Measurements from ENCODE around the gene MFSD1. TPM values are rescaled to one million over a fixed set of nuclear protein-coding genes. Genes with fewer than 3 reads are reported as not detected.

The MFSD1 gene
- total RNA-seq, 1 donor from 2014 or later, result 31.5 TPM

- H3K4me3 Mint-ChIP-seq, result no peak overlapping the region
- H3K27me3 Mint-ChIP-seq (ENCODE audit: low read depth), result peaks cover 42% of the 10 kb centered on the region
- no peak overlapping the region for H3K27ac Mint-ChIP-seq
- no peaks in the 10 kb centered on the region for H3K36me3 Mint-ChIP-seq
- no peaks in the 10 kb centered on the region for H3K4me1 Mint-ChIP-seq
- no peak for DNase-seq (ENCODE audit: low spot score in 2 of 2, unreplicated experiment in 2 of 2)
- no peaks in the 10 kb centered on the region for H3K9me3 Mint-ChIP-seq
- TF ChIP-seq CTCF (IDR thresholded peaks at IDR 0.05; ENCODE audit: unreplicated experiment), result peak; percentile 97
Measured at GRCh38 chr3:158845765-158846350, 44.0 kb downstream of the MFSD1 start.

- Mint-ChIP-seq H3K27ac (no peak overlapping the region), H3K4me3 (no peak overlapping the region), H3K27me3 (ENCODE audit: low read depth) (peaks cover 48% of the 10 kb centered on the region), H3K4me1 (no peaks in the 10 kb centered on the region), H3K9me3 (no peaks in the 10 kb centered on the region), H3K36me3 (no peaks in the 10 kb centered on the region)
- TF ChIP-seq CTCF (IDR thresholded peaks at IDR 0.05; ENCODE audit: unreplicated experiment), result no peak
- DNase-seq (ENCODE audit: low spot score in 2 of 2, unreplicated experiment in 2 of 2), result no peak
Measured at GRCh38 chr3:158846803-158847451, 45.1 kb downstream of the MFSD1 start.

GRCh38 chr3:158847452-158847821 is 45.6 kb downstream of the MFSD1 start:
- Mint-ChIP-seq H3K36me3 (no peaks in the 10 kb centered on the region), H3K9me3 (no peaks in the 10 kb centered on the region), H3K27me3 (ENCODE audit: low read depth) (peaks cover 51% of the 10 kb centered on the region), H3K27ac (no peak overlapping the region), H3K4me1 (no peaks in the 10 kb centered on the region), H3K4me3 (no peak overlapping the region)
- TF ChIP-seq CTCF (IDR thresholded peaks at IDR 0.05; ENCODE audit: unreplicated experiment), result no peak
- DNase-seq (ENCODE audit: low spot score in 2 of 2, unreplicated experiment in 2 of 2), result no peak

GRCh38 chr3:158847885-158848284 is 46.0 kb downstream of the MFSD1 start:
- H3K27me3 Mint-ChIP-seq (ENCODE audit: low read depth), result peaks cover 53% of the 10 kb centered on the region
- no peak overlapping the region for H3K27ac Mint-ChIP-seq
- H3K9me3 Mint-ChIP-seq, result no peaks in the 10 kb centered on the region
- no peak for DNase-seq (ENCODE audit: low spot score in 2 of 2, unreplicated experiment in 2 of 2)
- no peaks in the 10 kb centered on the region for H3K36me3 Mint-ChIP-seq
- H3K4me3 Mint-ChIP-seq, result no peak overlapping the region
- no peaks in the 10 kb centered on the region for H3K4me1 Mint-ChIP-seq
- TF ChIP-seq CTCF (IDR thresholded peaks at IDR 0.05; ENCODE audit: unreplicated experiment), result no peak

GRCh38 chr3:158849757-158850156 is 47.9 kb downstream of the MFSD1 start:
- H3K4me3 Mint-ChIP-seq, result no peak overlapping the region
- H3K9me3 Mint-ChIP-seq, result no peaks in the 10 kb centered on the region
- H3K4me1 Mint-ChIP-seq, result no peaks in the 10 kb centered on the region
- no peak for TF ChIP-seq CTCF (IDR thresholded peaks at IDR 0.05; ENCODE audit: unreplicated experiment)
- H3K27ac Mint-ChIP-seq, result no peak overlapping the region
- no peaks in the 10 kb centered on the region for H3K36me3 Mint-ChIP-seq
- H3K27me3 Mint-ChIP-seq (ENCODE audit: low read depth), result peaks cover 47% of the 10 kb centered on the region
- no peak for DNase-seq (ENCODE audit: low spot score in 2 of 2, unreplicated experiment in 2 of 2)

Measured in mesothelial cell of epicardium (in vitro differentiated cells).